PC-3 (cell line): ENCODE measurements around the gene GPC3. TPM values are rescaled to one million over a fixed set of nuclear protein-coding genes. Genes with fewer than 3 reads are reported as not detected.

Source experiments
- ATAC-seq: fragments of 200-7000 bp; cut with Tn5 transposase; 2 replicates; pipeline ENCODE4 v1.9.1; 2020; ENCODE audit warnings: mild to moderate bottlenecking, moderate library complexity
- BruUV-seq: library from RNA; stranded (reverse); fragments of 400-500 nt; replicated peaks from 2 replicates; lab custom pipeline; 2021; lab: Mats Ljungman, UMichigan
- CTCF ChIA-PET: fragments of 300-600 bp; sonication (Branson Sonifier 250); formaldehyde crosslinking; loops from one replicate; lab custom pipeline; 2022; ENCODE audit warnings: antibody characterized with exemption; lab: Charles Lee
- POLR2A ChIA-PET: fragments of 300-600 bp; sonication (Branson Sonifier 250); formaldehyde crosslinking; loops from one replicate; lab custom pipeline; 2022; ENCODE audit warnings: antibody characterized with exemption; ENCODE audit not compliant: unreplicated experiment; lab: Charles Lee
- DNase-seq: peaks from one replicate; pipeline ENCODE4 v3.0.0-alpha.2; 2015
- H2AFZ ChIP-seq: fragments of 300-600 bp; sonication (generic); 2 replicates; pipeline ENCODE4 v1.6.0; 2016; ENCODE audit warnings: antibody characterized with exemption, low read length
- H3F3A ChIP-seq: fragments of 300-600 bp; sonication (generic); one replicate; pipeline ENCODE4 v1.6.0; 2017; ENCODE audit warnings: antibody characterized with exemption, low read length, control low read depth, mild to moderate bottlenecking; ENCODE audit not compliant: unreplicated experiment
- H3K27ac ChIP-seq: fragments of 300-600 bp; sonication (generic); 2 replicates; pipeline ENCODE4 v1.5.1; 2016; ENCODE audit warnings: mild to moderate bottlenecking, low read length
- H3K27me3 ChIP-seq: fragments of 300-600 bp; sonication (generic); 2 replicates; pipeline ENCODE4 v1.6.1; 2016; ENCODE audit warnings: low read length, mixed read lengths
- H3K36me3 ChIP-seq: fragments of 300-600 bp; sonication (generic); 2 replicates; pipeline ENCODE4 v1.6.1; 2016; ENCODE audit warnings: low read depth, mixed run types, low read length, mixed read lengths
- H3K4me1 ChIP-seq: fragments of 300-600 bp; sonication (generic); 2 replicates; pipeline ENCODE4 v1.5.1; 2016; ENCODE audit warnings: low read length; ENCODE audit not compliant: insufficient read depth
- H3K4me2 ChIP-seq: fragments of 300-600 bp; sonication (generic); 2 replicates; pipeline ENCODE4 v1.6.0; 2016; ENCODE audit warnings: low read length
- H3K4me3 ChIP-seq: fragments of 300-600 bp; sonication (generic); 2 replicates; pipeline ENCODE4 v1.5.1; 2016; ENCODE audit warnings: mild to moderate bottlenecking, low read length, mixed read lengths
- H3K79me2 ChIP-seq: fragments of 300-600 bp; sonication (generic); 2 replicates; pipeline ENCODE4 v1.6.1; 2017; ENCODE audit warnings: low read length, mixed read lengths
- H3K9ac ChIP-seq: fragments of 300-600 bp; sonication (generic); 2 replicates; pipeline ENCODE4 v1.6.0; 2016; ENCODE audit warnings: mild to moderate bottlenecking, low read length
- H3K9me2 ChIP-seq: fragments of 300-600 bp; sonication (generic); replicated peaks from 2 replicates; pipeline ENCODE4 v1.6.1; 2016; ENCODE audit warnings: mixed run types, low read length, mixed read lengths
- H3K9me3 ChIP-seq: fragments of 300-600 bp; sonication (generic); 2 replicates; pipeline ENCODE4 v1.6.1; 2016; ENCODE audit warnings: low read length, mixed read lengths
- H4K20me1 ChIP-seq: fragments of 300-600 bp; sonication (generic); 2 replicates; pipeline ENCODE4 v1.6.1; 2016; ENCODE audit warnings: low read length, mixed read lengths
- EZH2 ChIP-seq: fragments of 300-600 bp; sonication (generic); IDR thresholded peaks from one replicate; pipeline ENCODE4 v1.6.1; 2017; ENCODE audit warnings: antibody characterized with exemption, mild to moderate bottlenecking, low read length; ENCODE audit not compliant: unreplicated experiment
- EZH2phosphoT487 ChIP-seq: fragments of 300-600 bp; sonication (generic); IDR thresholded peaks from 2 replicates; pipeline ENCODE4 v1.6.1; 2018; ENCODE audit warnings: mild to moderate bottlenecking, antibody characterized with exemption, low read length, borderline replicate concordance
- intact Hi-C: fragments of 100-400 bp; cut with micrococcal nuclease; formaldehyde crosslinking; loops from 2 replicates; pipeline ENCODE4 v1.9.0; 2023
- total RNA-seq: library from RNA; depleted of rRNA; stranded (reverse); fragments of >200 nt; gene quantifications from 2 replicates; pipeline ENCODE4 v1.2.3, GENCODE V29; 2014
- TF ChIP-seq, protein P1 (sequence below): fragments of 300-600 bp; sonication (generic); conservative IDR thresholded peaks from 2 replicates; pipeline ENCODE4 v1.5.1; 2017; ENCODE audit warnings: antibody characterized with exemption, low read depth, mild to moderate bottlenecking, low read length

Gene GPC3
- total RNA-seq, 1 experiment from 2014 or later, result not detected

GRCh38 chrX:133530960-133531359, 454.4 kb downstream of the GPC3 start:
- no peaks in the 10 kb centered on the region for H4K20me1 ChIP-seq
- no peaks in the 10 kb centered on the region for H3K9me3 ChIP-seq
- intact Hi-C loops, result no loop called here
- ATAC-seq, result no peak
- H2AFZ ChIP-seq, result no peak overlapping the region
- H3K79me2 ChIP-seq, result no peaks in the 10 kb centered on the region
- H3K27me3 ChIP-seq, result no peaks in the 10 kb centered on the region
- no peaks in the 10 kb centered on the region for H3F3A ChIP-seq
- H3K4me2 ChIP-seq, result no peak overlapping the region
- H3K9ac ChIP-seq, result no peak overlapping the region
- no TSS peak for BruUV-seq
- ChIA-PET POLR2A (no interaction called here), CTCF (no interaction called here)
- no peak overlapping the region for H3K4me3 ChIP-seq
- no peaks in the 10 kb centered on the region for H3K36me3 ChIP-seq
- TF ChIP-seq, protein P1, sequence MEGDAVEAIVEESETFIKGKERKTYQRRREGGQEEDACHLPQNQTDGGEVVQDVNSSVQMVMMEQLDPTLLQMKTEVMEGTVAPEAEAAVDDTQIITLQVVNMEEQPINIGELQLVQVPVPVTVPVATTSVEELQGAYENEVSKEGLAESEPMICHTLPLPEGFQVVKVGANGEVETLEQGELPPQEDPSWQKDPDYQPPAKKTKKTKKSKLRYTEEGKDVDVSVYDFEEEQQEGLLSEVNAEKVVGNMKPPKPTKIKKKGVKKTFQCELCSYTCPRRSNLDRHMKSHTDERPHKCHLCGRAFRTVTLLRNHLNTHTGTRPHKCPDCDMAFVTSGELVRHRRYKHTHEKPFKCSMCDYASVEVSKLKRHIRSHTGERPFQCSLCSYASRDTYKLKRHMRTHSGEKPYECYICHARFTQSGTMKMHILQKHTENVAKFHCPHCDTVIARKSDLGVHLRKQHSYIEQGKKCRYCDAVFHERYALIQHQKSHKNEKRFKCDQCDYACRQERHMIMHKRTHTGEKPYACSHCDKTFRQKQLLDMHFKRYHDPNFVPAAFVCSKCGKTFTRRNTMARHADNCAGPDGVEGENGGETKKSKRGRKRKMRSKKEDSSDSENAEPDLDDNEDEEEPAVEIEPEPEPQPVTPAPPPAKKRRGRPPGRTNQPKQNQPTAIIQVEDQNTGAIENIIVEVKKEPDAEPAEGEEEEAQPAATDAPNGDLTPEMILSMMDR, result no peak
- TF ChIP-seq EZH2phosphoT487 (no peak), EZH2 (no peak)
- no peaks in the 10 kb centered on the region for H3K4me1 ChIP-seq
- DNase-seq, result no peak
- no peaks in the 10 kb centered on the region for H3K9me2 ChIP-seq
- no peak overlapping the region for H3K27ac ChIP-seq

DNA sequence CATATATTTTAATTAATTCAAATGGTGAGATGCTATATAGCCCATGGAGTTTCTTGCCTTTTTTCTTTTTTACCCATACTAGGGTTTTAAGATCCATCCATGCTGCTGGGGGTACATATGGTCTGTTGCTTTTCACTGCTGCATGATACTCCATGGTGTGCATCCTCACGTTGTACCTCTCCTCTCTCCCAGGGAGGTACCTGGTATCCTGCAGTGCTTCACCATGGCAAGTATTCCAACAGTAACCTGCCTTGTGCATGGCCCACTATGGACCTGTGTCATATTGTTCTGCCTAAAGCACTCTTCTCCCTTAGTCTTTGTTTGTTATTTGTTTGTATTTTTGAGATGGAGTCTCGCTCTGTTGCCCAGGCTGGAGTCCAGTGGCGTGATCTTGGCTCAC, 455.8 kb downstream of the GPC3 start:
- POLR2A ChIA-PET, result no interaction called here
- Histone ChIP-seq H3K9ac (no peak overlapping the region), H3K27ac (no peak overlapping the region), H4K20me1 (no peaks in the 10 kb centered on the region), H2AFZ (no peak overlapping the region), H3K4me3 (no peak overlapping the region), H3K79me2 (no peaks in the 10 kb centered on the region), H3F3A (no peaks in the 10 kb centered on the region), H3K4me1 (no peaks in the 10 kb centered on the region), H3K36me3 (no peaks in the 10 kb centered on the region), H3K4me2 (no peak overlapping the region), H3K9me3 (no peaks in the 10 kb centered on the region), H3K9me2 (no peaks in the 10 kb centered on the region), H3K27me3 (no peaks in the 10 kb centered on the region)
- DNase-seq, result no peak
- BruUV-seq, result no TSS peak
- intact Hi-C loops, result no loop called here
- TF ChIP-seq, protein P1, result no peak
- TF ChIP-seq EZH2phosphoT487 (no peak), EZH2 (no peak)
- ATAC-seq, result no peak
- CTCF ChIA-PET, result interaction anchor here (0.6 kb wide), 1 partner anchor 24 kb away, joined by 5 read pairs; no protein-coding TSS in a partner anchor

GRCh38 chrX:133527825-133528224, 457.6 kb downstream of the GPC3 start:
- Histone ChIP-seq H3F3A (no peaks in the 10 kb centered on the region), H3K9me3 (no peaks in the 10 kb centered on the region), H3K27me3 (no peaks in the 10 kb centered on the region), H3K36me3 (no peaks in the 10 kb centered on the region), H3K27ac (no peak overlapping the region), H3K9ac (no peak overlapping the region), H3K4me1 (peaks cover 6% of the 10 kb centered on the region), H3K4me3 (no peak overlapping the region), H3K4me2 (no peak overlapping the region), H2AFZ (no peak overlapping the region), H3K9me2 (no peaks in the 10 kb centered on the region), H3K79me2 (no peaks in the 10 kb centered on the region), H4K20me1 (no peaks in the 10 kb centered on the region)
- DNase-seq (no peak), ATAC-seq (no peak)
- no TSS peak for BruUV-seq
- ChIA-PET CTCF (no interaction called here), POLR2A (no interaction called here)
- intact Hi-C loops, result no loop called here
- TF ChIP-seq EZH2phosphoT487 (no peak), EZH2 (no peak)
- TF ChIP-seq, protein P1, result no peak
